Esophagus squamous epithelium (tissue), 4 donors: Measurements from ENCODE around the gene SLIT1.

Source experiments
- CTCF ChIP-seq, 6 experiments: fragments of 450-650 bp in 4 of 6; fragments of 200-600 bp in 2 of 6; sonication (generic) in 2 of 6; IDR thresholded peaks; one replicate each; pipeline ENCODE4 v1.5.1; 2016 to 2019; ENCODE audit warnings: antibody characterized with exemption in 6 of 6, mild to moderate bottlenecking in 4 of 6, moderate library complexity in 4 of 6
- POLR2A ChIP-seq, 4 donors: fragments of 450-650 bp; IDR thresholded peaks; one replicate each; pipeline ENCODE4 v1.6.1; 2017; ENCODE audit warnings: antibody characterized with exemption in 4 of 4, mild to moderate bottlenecking in 4 of 4, moderate library complexity in 3 of 4

- TF ChIP-seq CTCF (IDR thresholded peaks at IDR 0.05): no peak
- TF ChIP-seq POLR2A (IDR thresholded peaks at IDR 0.05): no peak
Observed at GRCh38 chr10:97057491-97058235, 128.1 kb downstream of the SLIT1 start.
